D721Med (cell line): Measurements from ENCODE around the gene NES.

Experiments used
- DNase-seq: peaks from one replicate; pipeline ENCODE4 v3.0.0; 2011; ENCODE audit warnings: low spot score; ENCODE audit not compliant: insufficient read length
- FAIRE-seq: peaks from 2 replicates; lab custom pipeline; 2011; peaks lifted over from hg19 to GRCh38; lab: Jason Lieb, UNC
- TF ChIP-seq, protein P1 (sequence below): IDR thresholded peaks from 2 replicates; pipeline ENCODE4 v1.5.1; 2012; ENCODE audit warnings: mild to moderate bottlenecking, control low read depth; ENCODE audit not compliant: insufficient read depth; ENCODE audit errors: missing control alignments

NES gene

GRCh38 chr1:156670359-156670758 is 6.8 kb downstream of the NES start:
- no peak for DNase-seq
- no peak for FAIRE-seq
- TF ChIP-seq, protein P1, sequence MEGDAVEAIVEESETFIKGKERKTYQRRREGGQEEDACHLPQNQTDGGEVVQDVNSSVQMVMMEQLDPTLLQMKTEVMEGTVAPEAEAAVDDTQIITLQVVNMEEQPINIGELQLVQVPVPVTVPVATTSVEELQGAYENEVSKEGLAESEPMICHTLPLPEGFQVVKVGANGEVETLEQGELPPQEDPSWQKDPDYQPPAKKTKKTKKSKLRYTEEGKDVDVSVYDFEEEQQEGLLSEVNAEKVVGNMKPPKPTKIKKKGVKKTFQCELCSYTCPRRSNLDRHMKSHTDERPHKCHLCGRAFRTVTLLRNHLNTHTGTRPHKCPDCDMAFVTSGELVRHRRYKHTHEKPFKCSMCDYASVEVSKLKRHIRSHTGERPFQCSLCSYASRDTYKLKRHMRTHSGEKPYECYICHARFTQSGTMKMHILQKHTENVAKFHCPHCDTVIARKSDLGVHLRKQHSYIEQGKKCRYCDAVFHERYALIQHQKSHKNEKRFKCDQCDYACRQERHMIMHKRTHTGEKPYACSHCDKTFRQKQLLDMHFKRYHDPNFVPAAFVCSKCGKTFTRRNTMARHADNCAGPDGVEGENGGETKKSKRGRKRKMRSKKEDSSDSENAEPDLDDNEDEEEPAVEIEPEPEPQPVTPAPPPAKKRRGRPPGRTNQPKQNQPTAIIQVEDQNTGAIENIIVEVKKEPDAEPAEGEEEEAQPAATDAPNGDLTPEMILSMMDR = no peak

- DNase-seq = no peak
- FAIRE-seq = no peak
- TF ChIP-seq, protein P1 = no peak
Observed at GRCh38 chr1:156669794-156670193, 7.4 kb downstream of the NES start.

GRCh38 chr1:156668801-156669637 is 8.2 kb downstream of the NES start:
- TF ChIP-seq, protein P1 = no peak
- FAIRE-seq (no peak), DNase-seq (no peak)

DNA sequence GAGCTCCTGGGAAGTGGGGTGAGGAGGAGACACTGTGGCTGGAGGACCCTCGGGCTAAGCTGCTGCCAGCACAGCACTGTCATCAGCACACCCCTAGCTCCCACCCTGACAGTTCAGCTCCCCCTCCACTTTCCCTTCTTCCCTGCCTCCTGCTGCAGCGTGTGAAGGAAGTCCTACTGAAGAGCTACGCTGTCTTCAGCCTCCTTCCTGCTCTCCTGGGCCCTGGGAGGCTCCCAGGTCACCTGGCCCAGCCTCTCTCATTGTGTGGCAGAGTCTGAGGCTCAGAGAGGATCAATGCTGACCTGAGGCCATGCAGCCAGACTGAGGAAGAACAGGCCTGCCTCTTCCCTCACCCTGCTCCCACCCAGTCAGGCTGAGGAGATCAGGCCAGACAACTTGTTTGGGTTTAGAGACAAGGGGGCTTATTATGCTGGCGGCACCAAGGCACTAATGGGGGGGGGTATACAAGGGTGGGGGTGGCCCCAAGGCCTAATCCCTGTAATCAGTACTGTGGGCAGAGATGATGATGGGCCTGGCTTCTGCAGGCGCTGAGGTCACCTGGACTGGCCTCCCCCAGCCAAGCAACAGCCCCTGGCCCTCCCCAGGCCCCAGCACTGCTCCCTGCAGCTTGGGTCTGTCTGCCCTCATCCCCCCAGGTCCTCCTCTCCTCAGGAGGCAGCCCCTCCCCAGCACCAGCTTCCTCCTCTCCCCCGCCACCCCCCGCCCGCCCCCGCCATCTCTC is 9.1 kb downstream of the NES start:
- FAIRE-seq (no peak), DNase-seq (no peak)
- TF ChIP-seq, protein P1 = no peak

GRCh38 chr1:156667610-156667967 is 9.6 kb downstream of the NES start:
- DNase-seq = no peak
- TF ChIP-seq, protein P1 = no peak
- FAIRE-seq = no peak

DNA sequence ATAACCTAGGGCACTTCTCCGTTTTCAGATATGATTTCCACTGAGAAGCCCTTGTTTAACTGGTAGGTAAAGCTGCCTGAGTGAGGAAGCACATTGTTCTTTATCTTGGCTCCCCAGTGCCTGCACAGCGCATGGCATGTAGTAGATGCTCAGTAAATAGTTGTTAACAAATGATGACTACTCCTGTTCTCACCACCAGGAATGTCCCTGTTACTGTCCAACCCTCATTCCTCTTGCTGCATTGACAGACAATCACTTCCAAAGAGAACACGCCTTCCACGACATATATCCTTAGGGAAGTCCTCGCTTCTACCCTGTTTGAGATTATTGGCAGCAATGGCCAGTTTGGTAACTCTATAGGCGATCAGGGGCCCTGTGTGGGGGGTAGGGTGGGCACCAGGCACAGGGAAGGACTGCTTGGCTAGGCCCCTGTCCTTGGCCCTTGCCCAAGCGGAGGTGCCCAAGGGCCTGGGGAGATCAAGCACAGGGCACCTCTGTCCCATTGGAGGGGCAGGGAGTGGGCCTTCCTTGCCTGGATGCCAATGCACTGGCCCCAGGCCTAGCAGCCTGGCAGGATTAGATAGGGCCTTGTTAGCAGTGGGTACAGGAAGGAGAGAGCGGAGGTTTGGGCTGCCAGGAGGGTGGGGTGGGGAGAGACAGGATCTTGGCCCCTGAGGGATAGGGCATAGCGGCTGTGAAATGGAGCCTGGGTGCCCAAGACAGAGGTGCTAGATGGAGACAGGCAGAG is 10.2 kb downstream of the NES start:
- DNase-seq = no peak
- TF ChIP-seq, protein P1 = no peak
- no peak for FAIRE-seq
